Stimulated activated CD8-positive, alpha-beta memory T cell treated with anti-CD3 and anti-CD28 coated beads, Interleukin-4, amount 100 ng/mL, for 48 hours (primary cell): ENCODE data around the gene REEP5.
"Not testable (repeated sequence)": the region's sequence is repeated elsewhere in the genome, so short reads cannot be mapped to it uniquely, and the experiment has no call there.

ENCODE experiments used
- DNase-seq: peaks from one replicate; pipeline ENCODE4 v3.0.0-alpha.2; 2020

REEP5 gene

GRCh38 chr5:112921833-112922817 is at the start of gene REEP5:
Gene REEP5 (minus strand): TSS chr5:112922227. CDS start chr5:112922190, 37 bp downstream.
- peak; percentile 86 for DNase-seq

- no peak for DNase-seq
Observed at GRCh38 chr5:112971276-112971675, 49.2 kb upstream of the REEP5 start.

- DNase-seq = no peak
Observed at GRCh38 chr5:112968411-112969106, 46.5 kb upstream of the REEP5 start.

GRCh38 chr5:112967520-112968083 is 45.6 kb upstream of the REEP5 start:
- no peak for DNase-seq

GRCh38 chr5:112965733-112966306 is 43.8 kb upstream of the REEP5 start:
- DNase-seq = peak; percentile 43

- DNase-seq = not testable (repeated sequence)
Observed at GRCh38 chr5:112963374-112963733, 41.3 kb upstream of the REEP5 start.

- no peak for DNase-seq
Observed at GRCh38 chr5:112960863-112961504, 39.0 kb upstream of the REEP5 start.

- DNase-seq = no peak
Observed at GRCh38 chr5:112960315-112960714, 38.3 kb upstream of the REEP5 start.

GRCh38 chr5:112959872-112960271 is 37.8 kb upstream of the REEP5 start:
- DNase-seq = not testable (repeated sequence)

- DNase-seq = no peak
Observed at GRCh38 chr5:112958093-112959088, 36.4 kb upstream of the REEP5 start.

GRCh38 chr5:112957036-112957808 is 35.2 kb upstream of the REEP5 start:
- no peak for DNase-seq

- DNase-seq = no peak
Observed at GRCh38 chr5:112956606-112957005, 34.6 kb upstream of the REEP5 start.

GRCh38 chr5:112951124-112951702 is 29.2 kb upstream of the REEP5 start:
- DNase-seq = peak; percentile 56

- no peak for DNase-seq
Observed at GRCh38 chr5:112948458-112948857, 26.4 kb upstream of the REEP5 start.

- DNase-seq = no peak
Observed at GRCh38 chr5:112940670-112941069, 18.6 kb upstream of the REEP5 start.

GRCh38 chr5:112938286-112938685 is 16.3 kb upstream of the REEP5 start:
- DNase-seq = no peak

GRCh38 chr5:112935675-112936074 is 13.6 kb upstream of the REEP5 start:
- DNase-seq = no peak

- DNase-seq = no peak
Observed at GRCh38 chr5:112934366-112934663, 12.3 kb upstream of the REEP5 start.

GRCh38 chr5:112933651-112934365 is 11.8 kb upstream of the REEP5 start:
- DNase-seq = no peak

GRCh38 chr5:112933105-112933504 is 11.1 kb upstream of the REEP5 start:
- DNase-seq = no peak
